ENCODE results near the gene PRODH2. TPM values are rescaled to one million over a fixed set of nuclear protein-coding genes. Genes with fewer than 3 reads are reported as not detected.
"Not testable (repeated sequence)": the region's sequence is repeated elsewhere in the genome, so short reads cannot be mapped to it uniquely, and the experiment has no call there.

Gene PRODH2
- total RNA-seq, 1 donor from 2014 or later, result not detected

DNA sequence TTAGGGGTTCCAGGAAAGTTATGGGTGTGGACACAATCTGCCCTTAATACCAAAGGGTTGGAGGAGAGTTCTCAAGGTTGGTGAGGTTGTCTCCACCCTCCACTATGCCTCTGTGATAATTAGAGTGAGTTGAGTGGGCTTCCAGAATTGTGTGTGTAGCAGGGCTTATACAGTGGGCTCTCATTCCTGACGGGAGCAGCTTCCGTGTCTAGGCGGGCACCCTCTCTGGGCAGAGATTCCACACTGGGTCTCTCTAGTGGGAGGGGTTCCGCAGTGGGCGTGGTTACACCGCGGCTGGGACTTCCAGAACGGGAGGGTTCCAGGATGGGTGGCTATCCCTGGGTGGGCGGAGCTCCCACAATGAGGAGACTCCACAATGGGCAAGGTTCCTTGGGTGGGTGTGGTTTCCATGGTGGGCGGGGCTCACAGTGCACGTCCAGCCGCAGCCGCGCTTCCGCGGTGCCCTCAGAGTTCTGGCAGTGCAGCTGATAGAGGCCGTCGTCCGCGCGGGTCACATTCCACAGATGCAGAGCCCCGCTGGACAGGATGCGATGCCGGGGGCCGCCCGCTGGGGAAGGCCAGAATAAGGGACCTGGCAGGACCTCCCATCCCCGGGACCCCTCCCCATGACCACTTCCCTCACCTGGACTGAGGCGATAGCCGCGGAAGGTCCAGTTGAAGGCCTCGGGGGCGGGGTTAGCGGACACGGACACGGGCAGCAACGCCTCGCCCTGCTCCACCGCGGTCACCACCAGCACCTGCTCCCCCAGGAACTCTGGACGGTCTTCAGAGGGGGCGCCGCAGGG is 31.2 kb upstream of the PRODH2 start:
- peaks cover 23% of the 10 kb centered on the region for H3K27me3 Mint-ChIP-seq (ENCODE audit: unreplicated experiment)
- no peak overlapping the region for H3K4me3 Mint-ChIP-seq (ENCODE audit: unreplicated experiment)
- H3K27ac Mint-ChIP-seq (ENCODE audit: unreplicated experiment), result no peak overlapping the region
- no peak for DNase-seq (ENCODE audit: low spot score)
- no peaks in the 10 kb centered on the region for H3K9me3 Mint-ChIP-seq (ENCODE audit: unreplicated experiment)
- peaks cover 13% of the 10 kb centered on the region for H3K4me1 Mint-ChIP-seq (ENCODE audit: unreplicated experiment)
- no peaks in the 10 kb centered on the region for H3K36me3 Mint-ChIP-seq (ENCODE audit: low read depth, unreplicated experiment)
- TF ChIP-seq, protein P1, sequence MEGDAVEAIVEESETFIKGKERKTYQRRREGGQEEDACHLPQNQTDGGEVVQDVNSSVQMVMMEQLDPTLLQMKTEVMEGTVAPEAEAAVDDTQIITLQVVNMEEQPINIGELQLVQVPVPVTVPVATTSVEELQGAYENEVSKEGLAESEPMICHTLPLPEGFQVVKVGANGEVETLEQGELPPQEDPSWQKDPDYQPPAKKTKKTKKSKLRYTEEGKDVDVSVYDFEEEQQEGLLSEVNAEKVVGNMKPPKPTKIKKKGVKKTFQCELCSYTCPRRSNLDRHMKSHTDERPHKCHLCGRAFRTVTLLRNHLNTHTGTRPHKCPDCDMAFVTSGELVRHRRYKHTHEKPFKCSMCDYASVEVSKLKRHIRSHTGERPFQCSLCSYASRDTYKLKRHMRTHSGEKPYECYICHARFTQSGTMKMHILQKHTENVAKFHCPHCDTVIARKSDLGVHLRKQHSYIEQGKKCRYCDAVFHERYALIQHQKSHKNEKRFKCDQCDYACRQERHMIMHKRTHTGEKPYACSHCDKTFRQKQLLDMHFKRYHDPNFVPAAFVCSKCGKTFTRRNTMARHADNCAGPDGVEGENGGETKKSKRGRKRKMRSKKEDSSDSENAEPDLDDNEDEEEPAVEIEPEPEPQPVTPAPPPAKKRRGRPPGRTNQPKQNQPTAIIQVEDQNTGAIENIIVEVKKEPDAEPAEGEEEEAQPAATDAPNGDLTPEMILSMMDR (IDR thresholded peaks at IDR 0.05; ENCODE audit: unreplicated experiment), result no peak

DNA sequence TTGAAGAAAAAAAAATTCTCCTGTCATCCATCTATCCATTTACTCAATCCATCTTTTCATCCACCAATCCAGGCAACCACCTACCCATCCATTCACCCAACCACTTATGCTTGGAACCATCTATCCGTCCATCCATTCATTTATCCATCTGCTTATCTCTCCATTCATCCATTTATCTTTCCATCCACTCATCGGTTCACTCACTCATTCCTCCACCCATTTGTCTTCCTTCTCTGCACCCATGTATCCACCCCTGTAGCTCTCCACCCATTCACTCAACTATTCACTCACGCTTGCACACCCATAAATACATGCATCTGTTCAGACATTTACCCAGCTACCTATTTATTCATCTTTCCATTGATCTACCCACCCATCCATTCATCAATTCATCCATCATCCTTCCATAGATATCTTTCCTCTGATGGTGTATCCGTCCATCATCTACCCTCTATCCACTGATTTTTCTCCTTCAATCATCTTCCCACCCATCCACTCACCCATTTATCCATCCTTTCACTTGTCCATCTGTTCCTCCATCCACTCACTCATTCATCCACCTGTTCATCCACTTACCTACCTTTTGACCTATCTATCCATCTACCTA is 30.1 kb upstream of the PRODH2 start:
- no peaks in the 10 kb centered on the region for H3K36me3 Mint-ChIP-seq (ENCODE audit: low read depth, unreplicated experiment)
- H3K4me1 Mint-ChIP-seq (ENCODE audit: unreplicated experiment), result peaks cover 13% of the 10 kb centered on the region
- H3K4me3 Mint-ChIP-seq (ENCODE audit: unreplicated experiment), result no peak overlapping the region
- H3K27ac Mint-ChIP-seq (ENCODE audit: unreplicated experiment), result no peak overlapping the region
- no peaks in the 10 kb centered on the region for H3K9me3 Mint-ChIP-seq (ENCODE audit: unreplicated experiment)
- peaks cover 19% of the 10 kb centered on the region for H3K27me3 Mint-ChIP-seq (ENCODE audit: unreplicated experiment)
- DNase-seq (ENCODE audit: low spot score), result no peak
- TF ChIP-seq, protein P1 (IDR thresholded peaks at IDR 0.05; ENCODE audit: unreplicated experiment), result no peak

DNA sequence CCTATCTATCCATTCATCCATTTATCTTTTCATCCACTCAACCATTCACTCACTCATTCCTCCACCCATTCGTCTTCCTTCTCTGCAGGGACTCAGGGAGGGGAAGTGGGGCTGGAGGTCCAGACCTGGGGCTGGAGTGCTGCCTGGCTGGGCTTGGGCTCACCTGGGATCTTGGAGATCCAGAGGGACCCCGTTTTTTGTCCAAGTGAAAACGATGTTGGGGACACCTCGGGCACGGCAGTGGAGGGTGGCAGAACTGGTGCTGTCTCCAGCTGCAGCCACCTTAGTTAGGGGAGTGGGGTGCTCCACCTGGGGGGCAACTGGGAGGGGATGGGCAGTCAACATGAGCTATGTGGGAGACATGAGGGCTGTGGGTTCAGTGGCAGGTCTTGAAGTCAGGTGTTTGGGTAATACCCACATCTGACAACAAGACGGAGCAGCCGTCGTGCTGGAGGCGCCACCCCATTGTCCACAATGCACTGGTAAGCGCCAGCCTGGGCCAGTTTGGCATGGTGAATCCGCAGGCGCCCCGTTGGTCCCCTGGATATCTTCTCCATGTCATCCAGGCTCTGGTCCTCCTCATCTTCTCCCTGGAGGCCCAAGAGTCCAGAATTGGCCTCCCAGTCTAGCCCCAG is 29.4 kb upstream of the PRODH2 start:
- Mint-ChIP-seq H3K4me3 (ENCODE audit: unreplicated experiment) (no peak overlapping the region), H3K9me3 (ENCODE audit: unreplicated experiment) (no peaks in the 10 kb centered on the region)

DNA sequence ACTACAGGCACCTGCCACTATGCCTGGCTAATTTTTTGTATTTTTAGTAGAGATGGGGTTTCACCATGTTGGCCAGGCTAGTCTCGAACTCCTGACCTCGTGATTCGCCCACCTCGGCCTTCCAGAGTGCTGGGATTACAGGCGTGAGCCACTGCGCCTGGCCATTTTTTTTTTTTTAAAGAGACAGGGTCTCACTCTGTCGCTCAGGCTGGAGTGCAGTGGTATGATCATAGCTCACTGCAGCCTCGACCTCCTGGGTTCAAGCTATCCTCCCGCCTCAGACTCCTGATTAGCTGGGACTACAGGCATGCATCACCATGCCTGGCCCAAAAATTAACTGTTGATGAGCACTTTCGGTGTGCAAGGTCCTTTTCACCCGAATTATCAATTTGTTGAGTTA is 23.5 kb upstream of the PRODH2 start:
- H3K4me1 Mint-ChIP-seq (ENCODE audit: unreplicated experiment); H3K4me3 Mint-ChIP-seq (ENCODE audit: unreplicated experiment); H3K9me3 Mint-ChIP-seq (ENCODE audit: unreplicated experiment): not testable (repeated sequence)

More for the DNA sequence above, 29.4 kb upstream of the PRODH2 start:
- TF ChIP-seq, protein P1 (IDR thresholded peaks at IDR 0.05; ENCODE audit: unreplicated experiment), result no peak
- H3K36me3 Mint-ChIP-seq (ENCODE audit: low read depth, unreplicated experiment), result no peaks in the 10 kb centered on the region
- H3K4me1 Mint-ChIP-seq (ENCODE audit: unreplicated experiment), result peaks cover 13% of the 10 kb centered on the region
- peaks cover 19% of the 10 kb centered on the region for H3K27me3 Mint-ChIP-seq (ENCODE audit: unreplicated experiment)
- H3K27ac Mint-ChIP-seq (ENCODE audit: unreplicated experiment), result no peak overlapping the region
- no peak for DNase-seq (ENCODE audit: low spot score)

DNA sequence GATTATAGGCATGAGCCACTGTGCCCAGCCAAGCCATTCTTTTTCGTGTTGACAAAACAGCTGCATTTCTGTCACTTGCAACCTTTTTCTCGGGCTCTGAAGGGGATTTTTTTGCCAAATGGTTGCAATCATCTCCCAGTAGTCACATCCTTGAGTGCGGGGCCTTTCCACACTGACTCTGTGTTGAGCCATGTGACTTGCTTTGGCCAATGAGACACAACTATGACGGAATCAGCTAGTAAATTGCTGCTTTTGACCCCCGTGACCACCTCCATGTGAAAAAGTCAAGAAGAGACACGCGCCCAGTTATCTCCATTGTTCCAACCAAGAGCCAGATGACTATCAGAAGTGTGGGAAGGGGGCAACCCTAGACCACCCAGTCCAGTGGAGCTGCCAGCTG is 21.3 kb upstream of the PRODH2 start:
- no peak overlapping the region for H3K27ac Mint-ChIP-seq (ENCODE audit: unreplicated experiment)
- H3K27me3 Mint-ChIP-seq (ENCODE audit: unreplicated experiment), result no peaks in the 10 kb centered on the region
- DNase-seq (ENCODE audit: low spot score), result no peak
- TF ChIP-seq, protein P1 (IDR thresholded peaks at IDR 0.05; ENCODE audit: unreplicated experiment), result no peak
- no peaks in the 10 kb centered on the region for H3K4me1 Mint-ChIP-seq (ENCODE audit: unreplicated experiment)
- H3K4me3 Mint-ChIP-seq (ENCODE audit: unreplicated experiment), result no peak overlapping the region
- no peaks in the 10 kb centered on the region for H3K9me3 Mint-ChIP-seq (ENCODE audit: unreplicated experiment)
- no peaks in the 10 kb centered on the region for H3K36me3 Mint-ChIP-seq (ENCODE audit: low read depth, unreplicated experiment)

More for the DNA sequence above, 23.5 kb upstream of the PRODH2 start:
- H3K27ac Mint-ChIP-seq (ENCODE audit: unreplicated experiment); DNase-seq (ENCODE audit: low spot score); H3K27me3 Mint-ChIP-seq (ENCODE audit: unreplicated experiment); H3K36me3 Mint-ChIP-seq (ENCODE audit: low read depth, unreplicated experiment): not testable (repeated sequence)
